ENCODE results near the gene VSIG8.

GRCh38 chr1:159900755-159901360 is 38.4 kb upstream of the VSIG8 start:
- TF ChIP-seq CTCF (IDR thresholded peaks at IDR 0.05; ENCODE audit: low read depth, low read length) (no peak), MYC (IDR thresholded peaks at IDR 0.05; ENCODE audit: low read depth, low read length) (no peak), POLR2A (IDR thresholded peaks at IDR 0.05; ENCODE audit: extremely low read depth, insufficient read length) (no peak), MAX (IDR thresholded peaks at IDR 0.05; ENCODE audit: low read depth, low read length) (no peak)
